ENCODE results near the gene FBXO34.

FBXO34 gene

DNA sequence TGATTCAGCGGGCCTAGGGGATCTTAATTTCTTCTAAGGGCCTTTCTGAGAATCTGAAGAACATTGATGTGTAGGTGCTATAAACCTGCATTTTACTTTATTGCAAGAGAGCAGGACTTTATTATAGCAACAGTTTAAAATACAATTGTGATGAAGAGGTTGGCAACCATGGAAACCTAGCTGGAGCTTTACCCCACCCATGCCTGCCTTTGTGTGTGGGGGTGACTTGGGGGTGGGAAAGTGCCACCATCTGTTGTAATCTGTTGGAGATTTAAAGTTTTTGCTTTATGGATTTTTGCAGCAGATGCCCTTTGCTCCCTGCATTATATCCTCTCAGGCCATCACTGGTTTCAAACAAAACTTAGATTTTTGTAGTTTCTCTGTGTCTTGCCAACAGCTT lies 75.8 kb downstream of the FBXO34 start:
- no peak for DNase-seq (ENCODE audit: low spot score)

DNA sequence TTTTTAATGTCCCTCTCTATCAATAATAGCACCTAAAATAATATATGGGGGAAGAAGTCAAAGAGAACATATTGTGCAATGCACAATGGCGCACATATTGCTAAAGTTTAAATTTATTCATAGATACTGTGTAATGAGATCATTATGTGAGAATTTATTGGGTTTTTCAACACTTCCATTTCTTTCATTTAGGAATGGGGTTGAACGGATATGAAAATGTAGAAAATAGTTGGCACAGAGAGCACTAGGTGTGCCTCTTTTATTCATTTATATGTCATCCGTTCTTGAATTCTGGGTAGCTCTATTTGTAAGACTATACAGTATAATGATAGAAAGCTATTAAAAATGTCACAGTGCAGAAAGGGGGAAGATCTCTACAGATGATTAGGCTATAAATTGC lies 76.5 kb downstream of the FBXO34 start:
- no peak for DNase-seq (ENCODE audit: low spot score)

DNA sequence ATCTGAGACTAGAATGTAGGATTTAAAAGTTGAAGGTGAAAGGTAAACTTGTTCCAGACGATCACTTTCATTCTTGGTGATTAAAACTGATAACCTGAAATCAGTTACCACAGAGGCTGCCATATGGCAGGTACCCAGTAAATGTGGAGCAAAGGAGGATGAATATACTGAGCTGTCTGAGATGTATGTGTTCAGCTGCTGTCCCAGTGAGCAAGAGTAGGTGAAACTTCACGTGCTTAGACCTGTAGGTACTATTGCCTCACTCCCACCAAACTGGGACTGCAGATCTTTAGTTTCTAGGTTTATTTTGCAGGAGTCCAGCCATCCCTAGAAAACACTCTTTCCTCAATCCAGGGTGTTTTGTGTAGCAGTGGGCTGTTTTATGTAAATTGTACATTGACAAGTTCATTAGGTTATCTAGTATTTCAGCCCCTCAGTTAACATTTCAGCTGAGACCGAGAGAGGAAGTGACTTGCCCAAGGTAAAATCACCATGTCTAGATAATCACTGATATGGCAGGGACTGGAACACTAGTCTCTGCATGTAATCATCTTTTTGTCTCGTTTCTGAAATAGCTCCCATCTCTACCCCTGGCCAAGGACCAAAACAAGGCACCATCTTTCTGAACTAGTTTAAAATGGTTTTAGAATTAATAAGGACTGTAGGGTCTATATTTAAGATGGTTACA lies 77.7 kb downstream of the FBXO34 start:
- no peak for DNase-seq (ENCODE audit: low spot score)

DNA sequence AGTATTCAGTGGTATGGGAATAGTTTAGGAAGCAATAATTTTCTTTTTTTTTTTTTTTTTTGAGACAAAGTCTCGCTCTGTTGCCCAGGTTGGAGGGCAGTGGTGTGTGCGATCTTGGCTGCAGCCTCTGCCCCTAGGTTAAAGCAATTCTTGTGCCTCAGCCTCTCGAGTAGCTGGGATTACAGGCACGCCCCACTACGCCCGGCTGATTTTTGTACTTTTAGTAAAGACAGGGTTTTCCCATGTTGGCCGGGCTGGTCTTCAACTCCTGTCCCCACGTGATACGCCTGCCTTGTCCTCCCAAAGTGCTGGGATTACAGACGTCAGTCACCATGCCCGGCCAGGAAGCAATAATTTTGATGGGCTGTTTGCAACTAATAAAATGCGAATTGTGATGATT lies 78.3 kb downstream of the FBXO34 start:
- no peak for DNase-seq (ENCODE audit: low spot score)

DNA sequence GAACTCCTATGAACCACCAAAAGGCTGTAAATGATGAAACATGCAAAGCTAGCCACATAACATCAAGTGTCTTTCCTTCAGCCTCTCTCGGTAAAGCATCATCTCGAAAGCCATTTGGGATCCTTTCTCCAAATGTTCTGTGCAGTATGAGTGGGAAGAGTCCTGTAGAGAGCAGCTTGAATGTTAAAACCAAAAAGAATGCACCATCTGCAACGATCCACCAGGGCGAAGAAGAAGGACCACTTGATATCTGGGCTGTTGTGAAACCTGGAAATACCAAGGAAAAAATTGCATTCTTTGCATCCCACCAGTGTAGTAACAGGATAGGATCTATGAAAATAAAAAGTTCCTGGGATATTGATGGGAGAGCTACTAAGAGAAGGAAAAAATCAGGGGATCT lies 79.2 kb downstream of the FBXO34 start:
- no peak for DNase-seq (ENCODE audit: low spot score)

DNA sequence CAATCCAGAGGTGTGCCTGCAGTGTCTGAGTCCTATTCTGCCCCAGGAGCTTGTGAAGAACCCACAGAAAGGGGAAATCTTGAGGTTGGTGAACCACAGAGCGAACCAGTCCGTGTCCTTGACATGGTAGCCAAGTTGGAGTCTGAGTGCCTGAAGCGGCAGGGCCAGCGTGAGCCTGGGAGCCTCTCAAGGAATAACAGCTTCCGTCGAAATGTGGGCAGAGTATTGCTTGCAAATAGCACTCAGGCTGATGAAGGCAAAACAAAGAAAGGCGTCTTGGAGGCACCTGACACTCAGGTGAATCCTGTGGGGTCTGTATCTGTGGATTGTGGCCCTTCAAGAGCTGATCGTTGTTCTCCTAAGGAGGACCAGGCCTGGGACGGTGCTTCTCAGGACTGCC lies 79.9 kb downstream of the FBXO34 start:
- DNase-seq (ENCODE audit: low spot score): no peak

- DNase-seq (ENCODE audit: low spot score): no peak
Measured at GRCh38 chr14:55352201-55352600, 81.0 kb downstream of the FBXO34 start.

DNA sequence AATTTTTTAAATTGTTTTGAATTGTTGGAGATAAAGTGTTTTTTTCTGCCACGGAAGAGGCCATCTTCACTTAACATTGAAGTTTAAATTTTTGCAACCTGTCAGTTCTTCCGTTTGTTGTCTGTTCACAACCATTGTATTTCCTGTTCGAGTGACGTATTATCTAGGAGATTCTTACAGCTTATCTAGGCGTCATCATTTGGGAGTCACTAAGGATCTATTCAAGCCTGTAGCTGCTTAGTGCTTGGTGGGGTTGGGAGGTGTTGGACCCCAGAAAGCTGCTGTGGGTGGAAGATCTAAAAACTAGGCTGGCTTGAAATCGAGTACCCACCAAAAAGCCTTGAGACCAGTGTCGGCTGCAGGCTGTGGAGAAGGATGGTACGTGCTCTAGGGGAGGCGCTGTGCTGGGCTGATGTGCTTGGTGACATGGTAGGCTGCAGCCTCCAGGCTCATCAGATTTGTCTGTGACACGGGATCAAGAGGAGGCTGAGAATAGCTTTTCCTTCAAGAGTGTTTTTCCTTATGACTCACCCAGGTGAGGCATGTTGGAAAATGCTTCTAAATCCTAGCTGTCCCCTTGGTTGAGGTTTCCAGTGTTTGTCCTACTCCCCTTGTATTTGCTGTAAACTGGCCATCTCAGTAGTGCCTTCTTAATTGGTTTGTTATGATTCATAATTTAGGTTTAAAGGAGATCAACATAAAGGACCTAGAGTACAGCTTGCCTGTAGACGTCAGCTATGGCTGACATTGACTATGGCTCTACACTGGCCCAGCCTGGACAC lies 82.7 kb downstream of the FBXO34 start:
- no peak for DNase-seq (ENCODE audit: low spot score)

DNA sequence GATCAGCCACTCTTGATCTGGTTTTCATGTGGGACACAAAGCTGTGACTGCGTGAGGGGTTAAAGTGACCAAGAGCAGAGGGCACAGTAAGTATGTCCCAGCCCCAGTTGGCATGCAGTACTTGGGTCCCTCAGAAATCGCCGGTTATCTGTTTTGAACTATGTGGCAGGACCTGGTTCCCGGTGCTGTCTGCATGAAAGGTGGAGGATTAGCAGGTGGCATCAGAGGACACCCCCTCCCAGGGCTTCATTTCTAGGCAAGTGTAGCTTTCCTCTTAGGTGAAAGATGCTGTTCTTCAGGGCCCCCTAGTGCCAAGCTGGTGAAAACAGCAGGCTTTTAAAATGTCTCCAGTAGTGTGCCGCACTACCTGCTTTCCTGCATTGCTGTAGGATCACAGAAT lies 83.3 kb downstream of the FBXO34 start:
- peak; percentile 83 for DNase-seq (ENCODE audit: low spot score)

GRCh38 chr14:55355922-55356321 lies 84.7 kb downstream of the FBXO34 start:
- no peak for DNase-seq (ENCODE audit: low spot score)

DNA sequence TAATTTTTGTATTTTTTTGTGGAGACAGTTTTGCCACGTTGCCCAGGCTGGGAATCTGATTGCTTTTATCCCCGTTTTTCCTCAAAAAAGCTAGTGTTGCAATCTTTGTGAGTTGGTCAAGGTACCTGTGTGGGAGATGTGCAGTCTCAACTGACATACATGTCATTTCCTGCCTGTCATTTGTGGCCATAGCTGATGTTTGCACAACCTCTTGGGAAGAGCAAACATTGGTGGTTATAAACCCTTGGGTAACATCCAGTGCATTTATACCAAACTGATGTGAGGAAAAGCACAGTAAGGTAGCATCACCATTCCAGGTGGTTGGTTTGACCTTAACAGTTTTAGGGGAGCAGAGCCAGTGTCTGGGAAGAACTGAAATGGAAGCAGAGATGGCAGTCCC lies 85.7 kb downstream of the FBXO34 start:
- DNase-seq (ENCODE audit: low spot score): no peak

DNA sequence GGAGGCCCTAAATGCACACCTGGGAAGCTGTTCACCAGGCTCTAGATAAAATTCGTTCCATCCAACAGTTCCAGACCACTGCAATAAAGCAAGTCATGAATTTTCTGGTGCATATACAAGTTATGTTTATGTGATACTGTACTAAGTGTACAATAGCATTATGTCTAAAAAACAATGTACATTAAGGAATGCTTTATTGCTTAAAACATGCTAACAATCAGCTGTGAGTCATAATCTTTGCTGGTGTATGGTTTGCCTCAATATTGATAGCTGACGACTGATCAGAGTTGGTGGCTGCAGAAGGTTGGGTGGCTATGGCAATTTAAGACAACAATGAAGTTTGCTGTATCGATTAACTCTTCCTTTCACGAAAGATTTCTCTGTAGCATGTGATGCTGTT lies 88.1 kb downstream of the FBXO34 start:
- DNase-seq (ENCODE audit: low spot score): no peak

DNA sequence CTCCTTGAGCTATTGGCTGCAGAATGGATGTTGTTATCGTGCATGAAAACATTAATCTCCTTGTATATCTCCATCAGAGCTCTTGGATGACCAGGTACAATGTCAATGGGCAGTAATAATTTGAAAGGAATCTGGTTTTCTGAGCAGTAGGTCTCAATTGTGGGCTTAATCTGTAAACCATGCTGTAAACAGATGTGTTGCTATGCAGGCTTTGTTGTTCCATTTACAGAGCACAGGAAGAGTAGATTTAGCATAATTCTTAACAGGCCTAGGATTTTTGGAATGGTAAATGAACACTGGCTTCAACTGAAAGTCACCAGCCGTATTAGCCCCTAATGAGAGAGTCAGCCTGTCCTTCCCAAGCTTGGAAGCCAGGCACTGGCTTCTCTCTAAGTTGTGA lies 90.0 kb downstream of the FBXO34 start:
- DNase-seq (ENCODE audit: low spot score): no peak

GRCh38 chr14:55366271-55366670 lies 95.0 kb downstream of the FBXO34 start:
- DNase-seq (ENCODE audit: low spot score): no peak

- DNase-seq (ENCODE audit: low spot score): peak; percentile 86
Measured at GRCh38 chr14:55370883-55371455, 99.7 kb downstream of the FBXO34 start.

GRCh38 chr14:55372423-55372822 lies 101.2 kb downstream of the FBXO34 start:
- DNase-seq (ENCODE audit: low spot score): no peak

- peak; percentile 50 for DNase-seq (ENCODE audit: low spot score)
Measured at GRCh38 chr14:55372825-55373224, 101.6 kb downstream of the FBXO34 start.

- DNase-seq (ENCODE audit: low spot score): peak; percentile 42
Measured at GRCh38 chr14:55373784-55374705, 102.8 kb downstream of the FBXO34 start.

GRCh38 chr14:55374771-55375170 lies 103.5 kb downstream of the FBXO34 start:
- DNase-seq (ENCODE audit: low spot score): no peak

DNA sequence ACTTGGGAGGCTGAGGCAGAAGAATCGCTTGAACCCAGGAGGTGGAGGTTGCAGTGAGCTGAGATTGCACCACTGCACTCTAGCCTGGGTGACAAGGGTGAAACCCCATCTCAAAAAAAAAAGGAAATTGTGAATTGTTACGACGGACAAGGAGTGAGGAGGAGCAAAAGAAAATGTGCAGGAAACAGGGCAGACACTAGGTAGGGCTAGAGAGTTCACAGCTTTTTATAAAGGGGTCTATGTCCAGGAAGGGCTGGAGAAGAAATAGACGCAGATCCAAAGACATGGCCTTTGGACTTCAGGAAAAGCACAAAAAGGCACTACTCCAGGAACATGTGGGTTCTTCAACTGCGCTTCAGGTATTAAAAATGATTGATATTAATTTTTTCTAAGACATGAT lies 106.0 kb downstream of the FBXO34 start:
- no peak for DNase-seq (ENCODE audit: low spot score)

- no peak for DNase-seq (ENCODE audit: low spot score)
Measured at GRCh38 chr14:55381040-55381439, 109.8 kb downstream of the FBXO34 start.

GRCh38 chr14:55381561-55381960 lies 110.3 kb downstream of the FBXO34 start:
- DNase-seq (ENCODE audit: low spot score): no peak

All from hematopoietic multipotent progenitor cell treated with erythropoietin and hydrocortisone succinate and interleukin-3 and kit ligand, for 17 days (in vitro differentiated cells).